GM18873 (cell line): ENCODE data around the gene TRAK1.

Experiments
- ATAC-seq: cut with Tn5 transposase; IDR thresholded peaks from one replicate; pipeline ENCODE4 v1.9.1; 2021; ENCODE audit warnings: mild to moderate bottlenecking, moderate library complexity, moderate number of reproducible peaks; ENCODE audit not compliant: unreplicated experiment, low FRiP score

Gene TRAK1

DNA sequence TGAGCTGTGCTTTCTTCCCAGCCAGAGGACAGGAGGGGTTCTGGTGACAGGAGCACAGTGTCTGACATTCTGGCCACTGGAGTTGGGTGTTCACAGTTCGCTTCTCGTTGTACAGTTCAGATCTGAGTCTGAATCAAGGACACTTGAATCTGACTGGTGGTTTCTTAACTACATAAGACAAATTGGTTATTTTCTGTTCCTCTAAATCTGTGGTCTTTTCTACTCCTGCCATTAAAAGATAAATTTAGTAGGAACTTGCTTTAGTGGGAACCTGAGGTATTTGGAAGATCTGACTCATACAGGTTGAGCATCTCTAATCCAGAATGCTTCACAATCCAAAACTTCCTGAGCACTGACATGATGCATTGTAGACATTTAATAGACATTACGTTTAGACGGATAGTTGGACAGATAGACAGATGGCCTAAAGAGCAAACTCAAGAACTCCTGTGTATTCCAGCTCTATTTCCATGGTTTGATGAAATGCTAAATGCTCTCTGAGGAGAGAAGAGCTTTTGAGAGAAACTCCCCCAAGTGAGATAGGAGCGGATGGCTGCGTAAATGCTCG is 103.9 kb downstream of the TRAK1 start:
- ATAC-seq = no peak

DNA sequence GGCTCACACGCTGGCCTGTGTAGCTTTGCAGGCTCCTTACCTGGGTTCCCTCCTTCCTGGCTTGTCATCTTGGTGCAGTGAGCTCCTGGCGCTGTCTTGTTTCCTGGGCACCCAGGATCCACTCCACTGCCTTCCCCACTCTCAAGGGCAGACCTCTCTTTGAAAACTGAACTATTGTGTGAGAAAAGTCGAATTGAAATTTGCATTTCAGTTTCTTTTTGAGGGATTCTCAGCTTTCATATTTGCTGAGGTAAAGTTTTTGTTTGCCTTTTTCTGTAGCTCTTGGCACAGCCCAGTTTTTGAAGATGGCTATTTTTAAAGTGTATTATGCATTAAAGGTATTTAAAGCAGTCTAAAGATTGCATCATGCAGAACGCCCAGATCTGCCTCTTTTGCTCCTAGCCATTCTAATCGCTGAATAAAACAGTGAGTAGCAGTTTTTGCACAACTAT is 104.7 kb downstream of the TRAK1 start:
- peak; percentile 78 for ATAC-seq

DNA sequence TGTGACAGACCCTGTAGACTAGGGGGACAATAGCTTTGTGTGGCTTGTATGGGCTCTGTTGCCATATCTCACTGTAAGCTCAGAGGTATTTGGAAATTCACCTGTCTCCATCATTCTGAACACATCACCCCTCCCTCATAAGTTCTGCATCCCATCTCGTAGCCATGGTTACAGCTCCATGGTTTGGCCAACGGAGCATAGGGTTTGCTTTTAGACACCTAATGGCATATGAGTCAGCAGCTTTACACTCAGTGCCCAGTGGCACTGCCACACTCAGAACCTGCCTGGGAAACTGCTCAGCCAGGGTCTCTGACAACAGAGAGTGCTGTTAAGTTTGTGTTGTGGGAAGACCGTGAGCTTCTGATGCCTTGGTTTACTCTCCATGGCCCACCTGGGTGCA is 107.6 kb downstream of the TRAK1 start:
- no peak for ATAC-seq

DNA sequence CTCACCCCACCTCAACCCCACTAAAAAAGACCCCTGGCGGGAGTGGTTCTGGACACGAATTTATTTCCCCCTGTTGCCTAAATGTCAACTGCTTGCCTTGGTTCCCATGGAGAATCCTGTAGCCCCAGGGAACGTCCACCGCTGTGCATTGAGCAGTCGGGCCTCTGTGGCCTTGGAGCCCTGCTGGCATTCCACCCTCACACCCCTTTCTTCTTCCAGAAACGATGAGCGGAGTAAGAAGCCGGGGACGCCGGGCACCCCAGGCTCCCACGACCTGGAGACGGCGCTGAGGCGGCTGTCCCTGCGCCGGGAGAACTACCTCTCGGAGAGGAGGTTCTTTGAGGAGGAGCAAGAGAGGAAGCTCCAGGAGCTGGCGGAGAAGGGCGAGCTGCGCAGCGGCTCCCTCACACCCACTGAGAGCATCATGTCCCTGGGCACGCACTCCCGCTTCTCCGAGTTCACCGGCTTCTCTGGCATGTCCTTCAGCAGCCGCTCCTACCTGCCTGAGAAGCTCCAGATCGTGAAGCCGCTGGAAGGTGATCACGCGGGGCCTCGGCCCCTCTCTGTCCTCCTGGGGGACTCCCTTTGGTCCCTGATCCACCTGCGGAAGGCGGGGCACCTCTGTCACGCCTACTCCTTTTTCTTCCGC is 111.2 kb downstream of the TRAK1 start:
- ATAC-seq = no peak

DNA sequence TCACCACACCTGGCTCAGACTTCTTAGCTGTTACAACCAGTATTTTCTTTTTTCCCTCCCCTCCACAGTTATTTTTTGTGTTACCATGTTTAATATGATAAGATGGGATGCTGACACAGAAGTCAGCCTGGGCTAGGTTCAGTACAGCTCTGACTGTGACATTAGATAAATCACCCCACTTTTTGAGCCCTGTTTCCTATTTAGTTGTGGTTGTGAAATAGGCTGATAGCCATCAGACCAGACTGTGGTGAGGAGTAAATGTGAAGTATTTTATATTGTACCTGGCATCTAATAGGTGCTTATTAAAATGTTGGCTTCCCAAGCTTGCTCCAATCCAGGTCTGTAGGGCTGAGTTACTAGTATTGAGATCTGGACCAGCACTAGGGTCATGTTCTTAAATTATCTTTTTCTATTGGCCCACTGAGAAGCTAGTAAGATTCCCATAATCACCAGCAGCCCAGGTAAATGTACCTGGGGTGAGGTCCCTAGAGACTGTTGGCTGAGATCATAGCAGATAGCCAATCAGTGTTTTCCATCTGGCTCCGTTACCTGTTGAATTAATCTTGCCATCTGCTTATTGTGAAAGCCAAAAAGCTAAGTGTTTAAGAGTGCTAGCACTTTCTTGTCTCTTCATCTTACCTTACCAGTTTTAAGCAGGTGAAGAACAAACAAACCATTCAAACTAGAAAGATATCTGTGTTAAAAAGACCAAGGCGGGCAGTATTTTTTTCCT is 113.9 kb downstream of the TRAK1 start:
- ATAC-seq = no peak

DNA sequence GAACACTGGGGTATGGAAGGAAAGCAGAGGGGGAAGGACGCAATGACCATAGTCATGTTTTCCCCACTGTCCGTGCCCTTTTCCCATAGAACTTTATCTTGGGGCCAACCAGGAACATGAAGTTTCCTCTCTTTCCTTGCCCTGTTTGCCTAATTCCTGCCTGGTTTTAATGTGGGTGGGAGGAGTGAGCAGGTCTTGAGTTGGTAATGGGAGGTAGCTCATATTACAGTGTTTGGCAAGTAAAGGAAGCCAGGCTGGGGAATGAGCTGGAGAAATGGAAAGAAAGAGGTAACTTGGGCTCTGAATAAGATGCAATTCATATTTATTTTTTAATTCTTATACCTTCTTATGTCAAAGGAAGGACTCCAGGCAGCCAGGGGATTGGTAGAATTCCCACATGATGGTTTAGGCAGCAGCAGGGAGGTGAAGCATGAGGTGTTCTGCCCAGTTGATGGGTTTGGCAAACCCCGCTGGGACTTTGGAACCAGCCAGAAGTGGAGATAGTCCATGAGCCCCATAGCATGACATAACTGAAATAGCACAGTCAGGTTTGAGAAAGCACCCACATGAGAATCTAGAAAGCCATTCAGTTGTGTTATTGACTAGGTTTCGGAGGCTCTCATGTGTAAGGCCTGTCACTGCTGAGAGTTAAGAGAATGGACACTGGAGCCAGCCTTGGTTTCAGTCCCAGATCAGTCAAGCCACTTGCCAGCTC is 114.8 kb downstream of the TRAK1 start:
- ATAC-seq = no peak

DNA sequence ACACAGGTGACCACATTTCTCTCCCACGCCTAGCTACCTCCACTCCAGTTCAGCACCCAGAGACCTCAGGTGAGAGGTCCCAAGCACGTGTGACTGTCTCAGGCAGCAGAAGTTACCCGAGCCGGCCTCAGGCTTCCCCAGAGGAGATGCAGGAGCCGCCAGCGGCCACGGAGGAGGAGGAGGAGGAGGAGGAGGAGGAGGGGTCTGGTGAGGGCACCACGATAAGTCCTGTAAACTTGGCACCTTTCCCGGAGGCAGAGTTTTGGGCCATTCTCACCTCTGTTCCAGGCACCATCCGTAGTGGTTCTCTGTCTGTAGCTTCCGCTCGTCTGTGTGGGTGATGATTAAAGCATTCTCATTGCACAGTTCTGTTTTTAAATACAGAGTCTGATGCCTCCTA is 118.8 kb downstream of the TRAK1 start:
- no peak for ATAC-seq

DNA sequence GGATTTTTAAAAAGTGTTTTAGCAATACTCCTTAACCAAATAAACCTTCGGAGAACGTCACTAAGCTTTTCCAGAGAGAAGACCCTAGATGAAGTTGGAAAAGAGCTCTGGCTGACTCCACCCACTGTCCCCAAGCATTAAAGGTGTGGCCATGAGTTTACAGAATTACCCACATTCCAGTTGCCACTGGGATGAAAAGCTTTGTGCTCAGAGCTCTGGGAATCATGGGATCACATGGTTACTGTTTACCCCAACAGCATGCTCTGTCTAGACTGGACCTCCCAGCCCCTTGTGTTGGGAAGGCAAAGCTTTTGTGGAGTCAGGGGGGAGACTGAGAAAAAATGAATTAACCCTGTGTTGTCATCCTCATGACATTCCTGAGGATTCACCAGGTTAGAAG is 119.6 kb downstream of the TRAK1 start:
- no peak for ATAC-seq

DNA sequence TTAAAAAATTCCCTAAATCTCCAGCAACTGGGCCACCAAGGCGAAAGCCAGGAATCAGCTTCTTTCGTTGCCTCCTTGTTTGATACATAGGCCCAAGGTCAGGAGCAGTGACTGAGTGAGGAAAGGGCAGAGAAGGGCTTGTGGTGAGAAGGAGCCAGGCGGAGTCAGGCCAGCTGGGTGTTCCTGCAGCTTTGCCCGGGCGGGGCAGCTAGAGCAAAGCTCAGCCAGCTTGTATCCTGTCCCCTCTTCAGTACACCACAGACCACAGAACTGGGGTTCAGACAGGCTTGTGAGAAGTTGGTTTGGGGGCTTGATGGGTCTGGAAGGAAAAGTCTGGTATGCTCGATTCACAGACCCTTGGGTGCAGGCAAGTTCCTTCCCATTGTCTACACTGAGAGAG is 122.3 kb downstream of the TRAK1 start:
- no peak for ATAC-seq

DNA sequence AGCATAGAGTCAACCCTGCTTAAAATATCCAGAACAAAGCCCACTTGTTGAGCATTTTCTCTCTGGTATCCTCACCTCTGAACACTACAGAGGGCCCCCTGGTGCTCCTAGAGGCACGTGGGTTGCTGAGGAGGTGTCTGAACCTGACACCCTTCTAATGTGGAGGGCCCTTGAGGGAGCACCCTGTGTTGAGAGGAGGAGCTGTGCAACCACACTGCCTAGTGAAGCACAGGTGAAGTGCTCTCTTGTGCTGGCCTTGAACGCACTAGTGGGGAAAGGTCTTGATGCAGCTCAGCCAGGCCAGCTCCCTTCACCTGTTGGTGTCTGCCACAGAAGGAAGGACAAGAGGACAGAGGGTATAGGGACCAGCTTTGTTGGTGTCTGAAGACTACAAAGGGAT is 122.9 kb downstream of the TRAK1 start:
- ATAC-seq = no peak

DNA sequence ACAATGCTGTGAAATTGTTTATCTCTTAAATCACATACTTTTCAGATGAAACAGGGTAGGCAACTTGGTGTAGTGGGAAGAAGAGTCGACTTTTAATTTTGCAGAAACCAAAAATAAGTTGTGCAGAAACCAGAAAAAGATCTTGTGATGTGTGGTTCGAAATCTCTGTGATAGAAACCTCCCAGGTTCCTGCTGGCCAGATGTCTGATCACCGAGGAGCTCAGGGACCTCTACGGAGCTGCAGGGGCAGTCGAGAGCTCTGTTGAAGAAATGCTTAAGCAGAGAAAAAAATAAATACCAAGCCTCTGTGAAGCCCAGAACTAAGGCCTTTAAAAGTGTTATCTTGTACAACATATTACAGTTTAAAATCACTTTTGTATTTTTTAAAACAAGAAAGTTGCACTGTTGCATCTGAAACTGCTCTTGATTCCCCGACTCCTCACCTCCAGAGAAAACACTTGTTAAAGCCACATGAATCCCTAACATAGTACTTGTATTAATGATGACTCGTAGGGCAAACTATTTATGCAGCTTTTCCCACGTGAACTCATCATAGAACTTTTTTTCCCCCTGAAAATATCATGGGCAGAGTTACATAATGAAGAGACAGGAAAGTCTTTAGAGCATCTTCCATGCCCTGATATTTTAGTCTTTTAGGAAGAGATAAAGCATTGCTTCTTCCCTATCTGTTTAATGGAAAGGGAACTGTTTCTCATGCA is 123.6 kb downstream of the TRAK1 start:
- ATAC-seq = no peak

DNA sequence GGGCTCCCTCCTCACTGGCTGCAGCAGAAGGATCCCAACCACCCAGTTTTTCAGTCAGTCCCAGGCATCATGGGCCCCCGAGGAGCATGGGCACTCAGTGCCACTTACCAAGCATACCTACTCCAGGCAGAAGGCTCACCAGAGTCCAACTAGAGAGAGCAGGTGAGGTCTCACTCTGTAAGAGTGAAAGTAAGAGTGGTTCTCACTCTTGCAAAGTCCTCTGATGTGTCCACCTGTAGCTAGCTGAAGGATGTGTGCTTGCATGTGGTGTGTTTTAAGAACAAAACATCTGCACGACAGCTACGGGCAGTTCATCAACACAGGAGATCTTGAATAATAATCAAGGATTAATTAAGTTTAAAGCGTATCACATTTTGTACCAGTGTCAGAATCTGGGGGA is 125.1 kb downstream of the TRAK1 start:
- peak; percentile 44 for ATAC-seq

DNA sequence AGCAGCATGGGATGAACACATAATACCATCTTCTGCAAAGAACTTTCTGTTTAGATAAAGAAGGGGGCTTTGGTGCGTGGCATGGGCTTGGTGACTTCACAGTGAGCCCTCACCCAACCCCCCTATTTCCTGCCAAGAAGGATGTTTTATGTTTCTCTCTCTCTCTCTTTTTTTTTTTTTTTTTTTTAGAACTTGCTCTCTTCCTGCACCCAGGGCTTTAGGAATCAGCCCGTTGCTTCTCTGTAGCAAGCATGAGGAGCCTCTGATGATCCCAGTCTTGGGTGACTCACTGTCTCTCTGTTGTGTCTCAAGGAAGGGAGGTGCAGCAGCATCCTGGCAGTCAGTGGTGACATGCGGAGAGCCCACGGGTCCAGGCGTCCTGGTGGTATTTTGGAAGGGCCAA is 125.8 kb downstream of the TRAK1 start:
- no peak for ATAC-seq

DNA sequence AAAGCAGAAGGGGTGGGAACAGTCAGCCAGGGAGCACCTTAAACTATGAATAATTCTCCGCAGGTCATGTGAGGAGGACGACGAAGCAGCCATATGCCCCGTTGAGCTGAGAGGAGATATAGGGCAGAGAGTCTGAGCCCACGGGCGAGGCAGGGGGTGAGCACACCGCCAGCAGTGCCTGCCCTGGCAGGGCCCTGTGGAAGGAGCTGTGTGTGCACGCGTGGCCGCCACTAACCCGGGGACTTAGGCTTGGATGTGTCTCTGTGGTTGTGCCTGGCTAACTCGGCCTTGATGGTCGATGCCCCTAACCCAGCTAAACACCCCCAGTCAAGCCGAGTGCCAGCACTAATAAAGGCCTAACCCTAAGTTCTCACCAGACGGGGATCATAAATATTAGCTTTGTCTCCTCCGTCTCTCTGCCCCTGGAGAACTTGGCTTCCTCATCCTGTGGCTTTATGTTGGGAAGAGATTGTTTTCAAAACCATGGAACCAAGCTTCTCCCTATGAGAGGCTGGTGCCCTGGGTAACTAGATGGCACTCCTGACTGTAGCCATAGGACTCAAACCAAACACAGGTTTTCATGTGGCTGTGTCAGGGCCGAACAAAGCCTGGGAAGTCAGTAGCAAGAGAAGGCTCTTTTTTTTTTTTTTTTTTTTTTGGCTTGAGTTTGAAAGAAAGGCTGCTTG is 129.4 kb downstream of the TRAK1 start:
- no peak for ATAC-seq

DNA sequence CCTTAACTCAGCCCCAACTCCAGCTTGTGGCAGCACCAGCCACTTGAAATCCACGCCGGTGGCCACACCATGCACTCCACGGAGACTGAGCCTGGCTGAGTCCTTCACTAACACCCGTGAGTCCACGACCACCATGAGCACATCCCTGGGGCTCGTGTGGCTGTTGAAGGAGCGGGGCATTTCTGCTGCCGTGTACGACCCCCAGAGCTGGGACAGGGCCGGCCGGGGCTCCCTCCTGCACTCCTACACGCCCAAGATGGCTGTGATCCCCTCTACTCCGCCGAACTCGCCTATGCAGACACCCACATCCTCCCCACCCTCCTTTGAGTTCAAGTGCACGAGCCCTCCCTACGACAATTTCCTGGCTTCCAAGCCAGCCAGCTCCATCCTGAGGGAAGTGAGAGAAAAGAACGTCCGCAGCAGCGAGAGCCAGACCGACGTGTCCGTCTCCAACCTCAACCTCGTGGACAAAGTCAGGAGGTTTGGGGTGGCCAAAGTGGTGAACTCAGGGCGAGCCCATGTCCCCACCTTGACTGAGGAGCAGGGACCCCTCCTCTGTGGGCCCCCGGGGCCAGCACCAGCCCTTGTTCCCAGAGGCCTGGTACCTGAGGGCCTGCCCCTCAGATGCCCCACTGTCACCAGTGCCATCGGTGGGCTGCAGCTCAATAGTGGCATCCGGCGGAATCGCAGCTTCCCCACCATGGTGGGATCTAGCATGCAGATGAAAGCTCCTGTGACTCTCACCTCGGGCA is 132.0 kb downstream of the TRAK1 start:
- ATAC-seq = no peak

DNA sequence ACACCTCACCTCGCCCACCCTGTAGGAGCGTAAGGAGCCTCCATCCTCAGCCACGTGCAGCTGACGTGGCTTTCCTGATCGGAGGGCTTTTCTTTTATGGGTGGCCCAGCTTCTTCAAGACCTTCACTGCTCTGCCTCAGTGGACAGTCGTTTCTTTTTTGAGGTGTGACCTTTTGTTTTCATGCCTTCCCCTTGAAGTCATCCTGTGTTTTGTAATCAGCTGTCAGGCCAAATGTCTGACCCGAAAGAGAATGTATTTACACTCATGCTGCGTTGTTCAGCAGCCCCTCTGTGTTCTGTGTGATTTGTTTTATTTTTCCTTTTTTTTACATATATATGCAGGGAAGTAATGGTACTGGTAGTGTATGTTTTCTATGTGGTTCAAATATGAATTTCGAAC is 133.0 kb downstream of the TRAK1 start:
- no peak for ATAC-seq

DNA sequence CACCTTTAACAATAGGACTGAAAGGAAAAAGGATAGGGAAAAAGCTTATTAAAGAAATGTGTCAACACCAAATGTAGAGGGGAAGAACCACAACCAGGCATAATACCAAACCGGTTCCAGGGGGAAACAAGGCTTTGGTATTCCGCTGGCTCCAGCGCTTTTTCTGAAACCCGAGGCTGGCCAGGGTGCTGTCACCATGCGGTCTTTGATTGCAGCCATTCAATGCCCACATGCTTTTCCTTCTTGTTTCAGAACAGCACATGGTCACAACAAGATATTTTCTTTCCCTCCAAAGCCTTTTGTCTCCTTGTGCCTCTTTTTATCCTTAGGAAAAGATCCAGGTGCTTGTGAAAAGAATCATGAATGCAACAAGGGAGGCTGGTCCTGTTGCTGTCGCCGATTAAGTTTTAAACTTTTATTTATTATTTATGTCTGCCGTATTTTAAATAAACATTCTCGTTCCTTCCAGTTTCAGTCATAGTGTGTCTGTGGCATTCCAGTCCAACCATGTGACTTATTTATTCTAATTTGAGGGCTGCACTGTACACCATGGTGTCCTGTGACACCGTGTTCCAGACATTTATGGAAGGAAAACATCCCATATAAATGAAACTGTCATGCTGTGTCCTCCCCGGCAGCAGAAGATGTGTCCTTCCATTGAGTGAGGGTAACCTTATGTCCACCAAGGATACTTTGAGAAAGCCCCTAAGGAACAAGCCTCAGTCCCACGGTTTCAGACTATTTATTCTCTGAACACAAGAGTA is 133.7 kb downstream of the TRAK1 start:
- ATAC-seq = no peak

DNA sequence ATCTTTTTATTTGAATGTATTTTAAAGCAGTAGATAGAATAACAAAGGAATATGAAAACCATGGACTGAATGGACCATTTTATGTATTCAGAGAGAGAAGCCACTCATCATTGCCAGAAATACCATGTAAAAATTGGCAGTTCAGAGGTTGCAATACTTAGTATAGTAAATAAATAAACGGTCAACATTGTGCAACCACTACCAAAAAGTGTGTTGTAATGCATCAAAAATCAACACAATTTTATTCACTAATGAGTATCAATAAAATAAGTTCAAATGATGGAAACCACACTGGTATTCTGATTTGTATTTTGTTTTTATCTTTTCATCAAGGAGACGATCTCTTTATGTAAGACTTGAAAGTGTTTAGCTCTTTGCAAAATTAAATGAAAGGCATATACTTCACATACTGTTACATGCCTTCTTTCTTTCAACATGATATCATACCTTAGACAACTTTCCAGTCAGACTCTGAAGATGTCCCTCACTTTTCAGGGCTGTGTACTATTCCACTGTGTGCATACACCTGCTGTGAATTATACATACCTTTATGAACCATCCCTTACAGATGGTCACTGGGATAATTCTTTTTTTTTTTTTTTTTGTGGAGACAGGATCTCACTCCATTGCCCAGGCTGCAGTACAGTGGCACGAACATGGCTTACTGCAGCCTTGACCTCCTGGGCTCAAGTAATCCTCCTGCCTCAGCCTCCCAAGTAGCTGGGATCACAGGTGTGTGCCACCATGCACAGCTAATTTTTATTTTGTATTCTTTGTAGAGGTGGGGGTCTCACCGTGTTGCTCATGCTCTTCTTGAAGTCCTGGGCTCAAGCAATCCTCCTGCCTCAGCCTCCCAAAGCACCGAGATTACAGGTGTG is 134.6 kb downstream of the TRAK1 start:
- ATAC-seq = no peak
